PC-9 (cell line): ENCODE data around the gene CACNA1A.

Experiments used
- EZH2 ChIP-seq: fragments of 200-600 bp; sonication (generic); IDR thresholded peaks from 2 replicates; pipeline ENCODE4 v1.8.0; 2017; ENCODE audit warnings: antibody characterized with exemption, low read depth
- TF ChIP-seq, protein P1 (sequence below): fragments of 200-600 bp; sonication (generic); conservative IDR thresholded peaks from 2 replicates; pipeline ENCODE4 v1.6.1; 2017; ENCODE audit warnings: mixed run types, antibody characterized with exemption, mild to moderate bottlenecking, moderate library complexity

GRCh38 chr19:13466697-13467096 is 39.6 kb downstream of the CACNA1A start:
- TF ChIP-seq, protein P1, sequence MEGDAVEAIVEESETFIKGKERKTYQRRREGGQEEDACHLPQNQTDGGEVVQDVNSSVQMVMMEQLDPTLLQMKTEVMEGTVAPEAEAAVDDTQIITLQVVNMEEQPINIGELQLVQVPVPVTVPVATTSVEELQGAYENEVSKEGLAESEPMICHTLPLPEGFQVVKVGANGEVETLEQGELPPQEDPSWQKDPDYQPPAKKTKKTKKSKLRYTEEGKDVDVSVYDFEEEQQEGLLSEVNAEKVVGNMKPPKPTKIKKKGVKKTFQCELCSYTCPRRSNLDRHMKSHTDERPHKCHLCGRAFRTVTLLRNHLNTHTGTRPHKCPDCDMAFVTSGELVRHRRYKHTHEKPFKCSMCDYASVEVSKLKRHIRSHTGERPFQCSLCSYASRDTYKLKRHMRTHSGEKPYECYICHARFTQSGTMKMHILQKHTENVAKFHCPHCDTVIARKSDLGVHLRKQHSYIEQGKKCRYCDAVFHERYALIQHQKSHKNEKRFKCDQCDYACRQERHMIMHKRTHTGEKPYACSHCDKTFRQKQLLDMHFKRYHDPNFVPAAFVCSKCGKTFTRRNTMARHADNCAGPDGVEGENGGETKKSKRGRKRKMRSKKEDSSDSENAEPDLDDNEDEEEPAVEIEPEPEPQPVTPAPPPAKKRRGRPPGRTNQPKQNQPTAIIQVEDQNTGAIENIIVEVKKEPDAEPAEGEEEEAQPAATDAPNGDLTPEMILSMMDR, result no peak
- TF ChIP-seq EZH2, result no peak
